ENCODE results near the gene CLIP4. TPM values are rescaled to one million over a fixed set of nuclear protein-coding genes. Genes with fewer than 3 reads are reported as not detected.

Gene CLIP4
- total and polyA plus RNA-seq, 2 of the 4 experiments (the other 2 are of a cell fraction) = 29.7 to 66.3 TPM

- no peak overlapping the region for H2AK9ac ChIP-seq (replicated peaks; ENCODE audit: low read depth, low read length, poor library complexity)
- CTCF ChIA-PET = interaction anchor here (0.5 to 1.0 kb wide), 3 partner anchors 154 to 454 kb away, joined by 3 to 4 read pairs (median 3); no protein-coding TSS in a partner anchor
- DNase-seq (no peak), ATAC-seq (ENCODE audit: low read depth) (no peak)
- H3K9me3 ChIP-seq (ENCODE audit: control insufficient read depth, insufficient read depth, low read length) = no peaks in the 10 kb centered on the region
- intact Hi-C loops (cut with micrococcal nuclease) (no loop called here), dilution Hi-C loops (cut with HindIII; ENCODE audit: low sequenced_read_pairs, unreplicated experiment) (no loop called here), in situ Hi-C loops (cut with MboI; ENCODE audit: low sequenced_read_pairs) (no loop called here)
- POLR2A ChIA-PET (ENCODE audit: unreplicated experiment) = no interaction called here
- H3K9me1 ChIP-seq (ENCODE audit: insufficient read depth, low read length) = no peaks in the 10 kb centered on the region
- H2AK5ac ChIP-seq (ENCODE audit: low read depth, low read length) = no peak overlapping the region
- H4K5ac ChIP-seq (ENCODE audit: low read depth, low read length) = no peak overlapping the region
- H3K56ac ChIP-seq (ENCODE audit: extremely low read depth, insufficient read depth, low read length) = no peak overlapping the region
- H3K23ac ChIP-seq (ENCODE audit: low read depth, low read length) = no peak overlapping the region
- H3K79me1 ChIP-seq (ENCODE audit: low read depth in 1 of 2, low read length in 2 of 2) = no peaks in the 10 kb centered on the region; a peak in 2 of 4 replicates
- no peak overlapping the region for H3K4me2 ChIP-seq (ENCODE audit: low read depth, low read length)
- H2BK5ac ChIP-seq (ENCODE audit: low read depth, low read length, poor library complexity, severe bottlenecking) = no peak overlapping the region
- no peak overlapping the region for H4K91ac ChIP-seq (ENCODE audit: insufficient read depth, low read depth, low read length)
- H3K4ac ChIP-seq (ENCODE audit: low read depth, low read length) = no peak overlapping the region
- no TSS peak for BruUV-seq (replicated peaks)
- no peak overlapping the region for H2AFZ ChIP-seq (replicated peaks; ENCODE audit: low read length, poor library complexity)
- TF ChIP-seq CHD1 (IDR thresholded peaks at IDR 0.05; ENCODE audit: low read depth, low read length) (no peak), MXI1 (IDR thresholded peaks at IDR 0.05; ENCODE audit: borderline replicate concordance, low read depth, low read length) (no peak), CEBPB (IDR thresholded peaks at IDR 0.05; ENCODE audit: low read depth, low read length) (no peak), MAZ (IDR thresholded peaks at IDR 0.05; ENCODE audit: borderline replicate concordance, low read depth, low read length) (no peak), ELK1 (IDR thresholded peaks at IDR 0.05; ENCODE audit: borderline replicate concordance, low read depth, low read length) (no peak), RAD21 (IDR thresholded peaks at IDR 0.05; ENCODE audit: low read length) (no peak), RCOR1 (IDR thresholded peaks at IDR 0.05; ENCODE audit: insufficient replicate concordance, low read length) (no peak)
- H3K27me3 ChIP-seq (ENCODE audit: control insufficient read depth, insufficient read depth, low read length) = no peaks in the 10 kb centered on the region
- H3K36me3 ChIP-seq (ENCODE audit: control insufficient read depth, insufficient read depth, low read length) = peaks cover 29% of the 10 kb centered on the region
- no peaks in the 10 kb centered on the region for H4K20me1 ChIP-seq (ENCODE audit: insufficient read depth, low read length)
- H3K14ac ChIP-seq (replicated peaks; ENCODE audit: low read depth, low read length) = no peak overlapping the region
- no peak overlapping the region for H2BK120ac ChIP-seq (ENCODE audit: low read depth, low read length)
- 0 out of 2 replicates have a peak, but pooled peaks cover 2% of the 10 kb centered on the region for H3K4me1 ChIP-seq (ENCODE audit: control insufficient read depth, insufficient read depth, low read length)
- H3K4me3 ChIP-seq (ENCODE audit: insufficient read depth, low read depth, low read length) = no peak overlapping the region
- no peak overlapping the region for H2BK20ac ChIP-seq (ENCODE audit: low read depth, low read length)
- no peak overlapping the region for H2BK15ac ChIP-seq (ENCODE audit: low read depth, low read length)
- WGBS, 2 experiments (ENCODE audit: extremely low coverage in 2 of 2, insufficient read length in 1 of 2) = 100% methylated on average over 2 of the region's 2 CpGs; no CpG with 5 or more reads in 1 of the 2 experiments
- no peak overlapping the region for H3K9ac ChIP-seq (ENCODE audit: low read depth, low read length)
- H3K27ac ChIP-seq (ENCODE audit: insufficient read depth, low read length) = no peak overlapping the region
- no peak overlapping the region for H3K18ac ChIP-seq (ENCODE audit: low read depth, low read length)
- no peak overlapping the region for H4K8ac ChIP-seq (ENCODE audit: low read depth in 2 of 2, low read length in 2 of 2)
These were observed 39.4 kb downstream of the CLIP4 start for GRCh38 chr2:29154610-29155009.
